Body of pancreas (tissue), 4 donors: ENCODE data around the gene SIPA1L3.

ENCODE experiments used
- POLR2A ChIP-seq, 3 donors: fragments of 450-650 bp; IDR thresholded peaks; one replicate each; pipeline ENCODE4 v1.6.1; 2016; ENCODE audit warnings: antibody characterized with exemption in 3 of 3, mild to moderate bottlenecking in 2 of 3
- TF ChIP-seq, protein P1 (sequence below), 7 experiments: fragments of 450-650 bp in 4 of 7; fragments of 200-600 bp in 3 of 7; sonication (generic) in 3 of 7; IDR thresholded peaks; one replicate each; pipeline ENCODE4 v1.5.1; 2016 to 2019; ENCODE audit warnings: antibody characterized with exemption in 7 of 7

DNA sequence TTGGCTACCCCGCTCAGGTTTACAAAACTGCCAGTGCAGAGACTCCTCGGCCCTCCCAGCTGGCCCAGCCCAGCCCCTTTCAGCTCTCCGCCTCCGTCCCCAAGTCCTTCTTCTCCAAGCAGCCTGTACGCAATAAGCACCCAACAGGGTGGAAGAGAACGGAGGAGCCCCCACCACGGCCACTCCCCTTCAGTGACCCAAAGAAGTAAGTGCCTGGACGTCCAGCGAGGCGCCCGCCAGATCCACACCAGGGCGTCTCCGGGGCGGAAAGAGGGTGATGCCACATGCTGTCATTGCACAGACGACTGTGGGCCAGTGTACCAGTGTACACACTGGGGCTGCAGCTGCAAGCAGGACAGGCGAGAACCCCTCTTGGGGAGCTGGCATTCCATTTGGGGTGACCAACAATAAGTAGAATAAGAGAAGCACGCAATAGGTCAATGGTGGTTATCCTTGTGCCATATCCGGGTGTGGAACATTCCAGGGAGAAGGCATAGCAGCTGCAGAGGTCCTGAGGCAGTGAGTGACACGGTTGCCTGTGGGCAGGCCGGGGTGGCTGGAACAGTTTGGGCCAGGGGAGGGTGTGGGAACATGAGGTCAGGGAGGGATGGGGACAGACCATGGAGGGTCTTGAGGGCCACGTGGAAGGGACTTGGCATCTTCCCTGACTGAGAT is 275.7 kb downstream of the SIPA1L3 start:
- no peak for TF ChIP-seq POLR2A (IDR thresholded peaks at IDR 0.05)
- TF ChIP-seq, protein P1, sequence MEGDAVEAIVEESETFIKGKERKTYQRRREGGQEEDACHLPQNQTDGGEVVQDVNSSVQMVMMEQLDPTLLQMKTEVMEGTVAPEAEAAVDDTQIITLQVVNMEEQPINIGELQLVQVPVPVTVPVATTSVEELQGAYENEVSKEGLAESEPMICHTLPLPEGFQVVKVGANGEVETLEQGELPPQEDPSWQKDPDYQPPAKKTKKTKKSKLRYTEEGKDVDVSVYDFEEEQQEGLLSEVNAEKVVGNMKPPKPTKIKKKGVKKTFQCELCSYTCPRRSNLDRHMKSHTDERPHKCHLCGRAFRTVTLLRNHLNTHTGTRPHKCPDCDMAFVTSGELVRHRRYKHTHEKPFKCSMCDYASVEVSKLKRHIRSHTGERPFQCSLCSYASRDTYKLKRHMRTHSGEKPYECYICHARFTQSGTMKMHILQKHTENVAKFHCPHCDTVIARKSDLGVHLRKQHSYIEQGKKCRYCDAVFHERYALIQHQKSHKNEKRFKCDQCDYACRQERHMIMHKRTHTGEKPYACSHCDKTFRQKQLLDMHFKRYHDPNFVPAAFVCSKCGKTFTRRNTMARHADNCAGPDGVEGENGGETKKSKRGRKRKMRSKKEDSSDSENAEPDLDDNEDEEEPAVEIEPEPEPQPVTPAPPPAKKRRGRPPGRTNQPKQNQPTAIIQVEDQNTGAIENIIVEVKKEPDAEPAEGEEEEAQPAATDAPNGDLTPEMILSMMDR (IDR thresholded peaks at IDR 0.05), result no peak
